HL-60 (cell line): ENCODE measurements around the gene ADD2.

Source experiments
- DNase-seq, 2 experiments: peaks; one replicate each; pipeline ENCODE4 v3.0.0-alpha.2; 2010 to 2020; ENCODE audit warnings: low read depth in 1 of 2, low spot score in 1 of 2
- H3K27ac ChIP-seq: fragments of 250-450 bp; sonication (Bioruptor Pico); replicated peaks from 2 replicates; pipeline ENCODE4 v1.5.1; 2020; ENCODE audit warnings: mild to moderate bottlenecking, moderate library complexity
- H3K27me3 ChIP-seq: fragments of 250-450 bp; sonication (Bioruptor Pico); 2 replicates; pipeline ENCODE4 v1.5.1; 2021; ENCODE audit warnings: mild to moderate bottlenecking, moderate library complexity; ENCODE audit not compliant: insufficient read depth, poor library complexity, severe bottlenecking
- H3K4me3 ChIP-seq: replicated peaks from 2 replicates; pipeline ENCODE4 v1.5.1; 2011; ENCODE audit warnings: mild to moderate bottlenecking, control low read depth, low read length; ENCODE audit not compliant: insufficient read depth
- GABPA ChIP-seq: IDR thresholded peaks from 2 replicates; pipeline ENCODE4 v1.6.1; 2012; ENCODE audit warnings: low read depth
- POLR2AphosphoS5 ChIP-seq: IDR thresholded peaks from 2 replicates; pipeline ENCODE4 v1.6.1; 2012; ENCODE audit warnings: low read depth
- SPI1 ChIP-seq: IDR thresholded peaks from 2 replicates; pipeline ENCODE4 v1.6.1; 2012; ENCODE audit warnings: low read depth, mild to moderate bottlenecking, borderline replicate concordance
- TF ChIP-seq, protein P1 (sequence below): IDR thresholded peaks from 2 replicates; pipeline ENCODE4 v1.6.1; 2012; ENCODE audit warnings: low read depth; ENCODE audit not compliant: insufficient replicate concordance
- TF ChIP-seq, protein P2 (sequence below): IDR thresholded peaks from one replicate; pipeline ENCODE4 v1.5.1; 2011; ENCODE audit warnings: low read length, control low read depth, inconsistent platforms; ENCODE audit not compliant: insufficient read depth

Gene ADD2

DNA sequence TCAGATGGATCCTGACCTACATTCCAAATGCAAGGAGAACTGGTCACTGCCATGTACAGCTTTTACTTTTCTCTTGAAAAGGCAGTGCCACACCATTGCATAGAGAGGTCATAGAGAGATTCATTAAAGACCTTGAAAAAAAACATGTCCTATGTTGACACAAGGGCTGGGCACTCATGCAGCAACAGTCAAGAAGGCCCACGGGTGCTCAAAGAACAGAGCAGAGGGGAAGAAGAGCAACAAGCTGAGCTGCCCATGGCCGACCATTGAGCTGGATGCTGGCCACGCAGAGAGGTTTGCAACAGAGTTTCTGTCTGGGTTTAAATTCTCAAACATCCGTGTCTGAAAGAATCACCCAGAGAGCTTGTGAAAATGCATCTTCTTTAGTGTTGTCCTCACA is 99.1 kb downstream of the ADD2 start:
- H3K4me3 ChIP-seq: no peak overlapping the region
- no peak for DNase-seq

DNA sequence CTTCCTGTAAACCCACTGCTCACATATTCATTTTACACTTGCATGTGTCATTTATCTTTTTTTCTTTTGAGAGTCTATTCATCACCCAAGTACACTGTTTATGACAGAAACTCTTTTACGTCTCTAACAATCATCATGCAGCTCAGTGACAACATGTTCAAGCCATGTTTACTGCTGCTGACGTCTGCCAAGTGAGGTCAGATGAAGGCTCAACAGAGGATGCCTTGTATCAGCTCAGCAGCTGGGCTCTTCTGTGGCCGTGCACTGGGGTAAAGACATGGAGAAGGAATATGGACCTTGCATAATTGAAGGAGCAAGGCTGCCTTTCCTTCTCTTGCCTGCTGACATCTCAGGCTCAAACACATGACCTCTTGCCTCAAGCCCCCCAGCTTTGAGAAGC is 99.6 kb downstream of the ADD2 start:
- DNase-seq: no peak
- H3K4me3 ChIP-seq: no peak overlapping the region
- no peak overlapping the region for H3K27ac ChIP-seq
- H3K27me3 ChIP-seq: no peaks in the 10 kb centered on the region
- TF ChIP-seq, protein P1, sequence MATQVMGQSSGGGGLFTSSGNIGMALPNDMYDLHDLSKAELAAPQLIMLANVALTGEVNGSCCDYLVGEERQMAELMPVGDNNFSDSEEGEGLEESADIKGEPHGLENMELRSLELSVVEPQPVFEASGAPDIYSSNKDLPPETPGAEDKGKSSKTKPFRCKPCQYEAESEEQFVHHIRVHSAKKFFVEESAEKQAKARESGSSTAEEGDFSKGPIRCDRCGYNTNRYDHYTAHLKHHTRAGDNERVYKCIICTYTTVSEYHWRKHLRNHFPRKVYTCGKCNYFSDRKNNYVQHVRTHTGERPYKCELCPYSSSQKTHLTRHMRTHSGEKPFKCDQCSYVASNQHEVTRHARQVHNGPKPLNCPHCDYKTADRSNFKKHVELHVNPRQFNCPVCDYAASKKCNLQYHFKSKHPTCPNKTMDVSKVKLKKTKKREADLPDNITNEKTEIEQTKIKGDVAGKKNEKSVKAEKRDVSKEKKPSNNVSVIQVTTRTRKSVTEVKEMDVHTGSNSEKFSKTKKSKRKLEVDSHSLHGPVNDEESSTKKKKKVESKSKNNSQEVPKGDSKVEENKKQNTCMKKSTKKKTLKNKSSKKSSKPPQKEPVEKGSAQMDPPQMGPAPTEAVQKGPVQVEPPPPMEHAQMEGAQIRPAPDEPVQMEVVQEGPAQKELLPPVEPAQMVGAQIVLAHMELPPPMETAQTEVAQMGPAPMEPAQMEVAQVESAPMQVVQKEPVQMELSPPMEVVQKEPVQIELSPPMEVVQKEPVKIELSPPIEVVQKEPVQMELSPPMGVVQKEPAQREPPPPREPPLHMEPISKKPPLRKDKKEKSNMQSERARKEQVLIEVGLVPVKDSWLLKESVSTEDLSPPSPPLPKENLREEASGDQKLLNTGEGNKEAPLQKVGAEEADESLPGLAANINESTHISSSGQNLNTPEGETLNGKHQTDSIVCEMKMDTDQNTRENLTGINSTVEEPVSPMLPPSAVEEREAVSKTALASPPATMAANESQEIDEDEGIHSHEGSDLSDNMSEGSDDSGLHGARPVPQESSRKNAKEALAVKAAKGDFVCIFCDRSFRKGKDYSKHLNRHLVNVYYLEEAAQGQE: no peak
- TF ChIP-seq POLR2AphosphoS5 (no peak), SPI1 (no peak), GABPA (no peak)
- TF ChIP-seq, protein P2, sequence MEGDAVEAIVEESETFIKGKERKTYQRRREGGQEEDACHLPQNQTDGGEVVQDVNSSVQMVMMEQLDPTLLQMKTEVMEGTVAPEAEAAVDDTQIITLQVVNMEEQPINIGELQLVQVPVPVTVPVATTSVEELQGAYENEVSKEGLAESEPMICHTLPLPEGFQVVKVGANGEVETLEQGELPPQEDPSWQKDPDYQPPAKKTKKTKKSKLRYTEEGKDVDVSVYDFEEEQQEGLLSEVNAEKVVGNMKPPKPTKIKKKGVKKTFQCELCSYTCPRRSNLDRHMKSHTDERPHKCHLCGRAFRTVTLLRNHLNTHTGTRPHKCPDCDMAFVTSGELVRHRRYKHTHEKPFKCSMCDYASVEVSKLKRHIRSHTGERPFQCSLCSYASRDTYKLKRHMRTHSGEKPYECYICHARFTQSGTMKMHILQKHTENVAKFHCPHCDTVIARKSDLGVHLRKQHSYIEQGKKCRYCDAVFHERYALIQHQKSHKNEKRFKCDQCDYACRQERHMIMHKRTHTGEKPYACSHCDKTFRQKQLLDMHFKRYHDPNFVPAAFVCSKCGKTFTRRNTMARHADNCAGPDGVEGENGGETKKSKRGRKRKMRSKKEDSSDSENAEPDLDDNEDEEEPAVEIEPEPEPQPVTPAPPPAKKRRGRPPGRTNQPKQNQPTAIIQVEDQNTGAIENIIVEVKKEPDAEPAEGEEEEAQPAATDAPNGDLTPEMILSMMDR: no peak

More for the DNA sequence above, 99.1 kb downstream of the ADD2 start:
- no peaks in the 10 kb centered on the region for H3K27me3 ChIP-seq
- H3K27ac ChIP-seq: no peak overlapping the region
- TF ChIP-seq, protein P2: no peak

DNA sequence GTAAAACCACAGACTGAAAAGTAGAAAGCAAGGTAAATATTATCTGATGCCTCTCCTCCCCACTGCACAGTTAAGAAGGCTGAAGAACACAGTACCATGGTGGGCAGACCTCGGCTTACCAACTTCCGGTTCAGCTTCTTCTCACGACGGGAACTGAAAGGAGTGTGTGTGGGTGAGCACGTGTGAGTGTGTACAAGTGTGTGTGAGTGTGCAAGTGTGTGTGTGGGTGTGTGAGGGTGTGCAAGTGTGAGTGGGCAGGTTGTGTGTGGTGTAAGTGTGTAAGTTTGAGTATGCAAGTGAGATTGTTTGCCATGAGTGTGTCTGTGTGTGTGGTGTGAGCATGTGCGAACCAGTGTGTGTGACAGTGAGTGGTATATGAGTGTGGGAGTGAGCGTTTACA is 103.5 kb downstream of the ADD2 start:
- TF ChIP-seq, protein P2: no peak
- TF ChIP-seq POLR2AphosphoS5: no peak
- TF ChIP-seq, protein P1: no peak
- TF ChIP-seq SPI1: no peak
- TF ChIP-seq GABPA: no peak
- DNase-seq: no peak
- H3K27ac ChIP-seq: no peak overlapping the region
- no peak overlapping the region for H3K4me3 ChIP-seq
- no peaks in the 10 kb centered on the region for H3K27me3 ChIP-seq

DNA sequence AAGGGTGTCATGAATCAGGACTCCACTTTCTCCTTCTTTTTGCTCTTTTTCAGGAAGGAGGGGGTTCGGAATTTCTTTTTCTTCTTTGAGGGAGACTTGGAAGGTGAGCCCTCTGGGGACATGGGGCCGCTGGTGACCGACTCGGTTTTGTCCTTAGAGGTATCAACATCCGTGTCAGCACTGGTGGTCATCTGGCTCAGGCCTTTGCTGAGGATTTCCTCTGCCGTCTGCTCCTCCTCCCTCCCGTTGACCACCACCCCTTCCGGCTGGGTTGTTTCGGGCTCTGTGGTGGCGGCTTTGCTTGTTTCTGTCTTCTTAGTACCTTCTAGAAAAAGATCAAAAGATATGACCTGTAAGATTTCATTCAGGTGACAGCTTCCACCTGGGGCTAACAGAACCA is 104.6 kb downstream of the ADD2 start:
- H3K27ac ChIP-seq: no peak overlapping the region
- TF ChIP-seq GABPA (no peak), SPI1 (no peak), POLR2AphosphoS5 (no peak)
- TF ChIP-seq, protein P2: no peak
- TF ChIP-seq, protein P1: no peak

More for the DNA sequence above, 104.6 kb downstream of the ADD2 start:
- no peak overlapping the region for H3K4me3 ChIP-seq
- no peak for DNase-seq
- no peaks in the 10 kb centered on the region for H3K27me3 ChIP-seq
